Lung (tissue), 12 donors: ENCODE data around the gene PACS1. TPM values are rescaled to one million over a fixed set of nuclear protein-coding genes. Genes with fewer than 3 reads are reported as not detected.

ENCODE experiments used
- ATAC-seq: fragments of 200-7000 bp; cut with Tn5 transposase; one replicate; pipeline ENCODE4 v1.9.1; 2020; ENCODE audit warnings: moderate number of reproducible peaks; ENCODE audit not compliant: insufficient read depth, low FRiP score
- DNase-seq, 3 donors: peaks; one replicate each; pipeline ENCODE4 v3.0.0-alpha.2; 2013 to 2017
- H3K27ac ChIP-seq, 2 donors: one replicate each; pipeline ENCODE4 v1.5.1; 2013; ENCODE audit warnings: mild to moderate bottlenecking in 2 of 2, moderate library complexity in 2 of 2, control low read depth in 1 of 2, inconsistent platforms in 1 of 2, low read depth in 1 of 2, low read length in 1 of 2
- H3K27me3 ChIP-seq, 3 donors: one replicate each; pipeline ENCODE4 v1.5.1; 2013; ENCODE audit warnings: low read length in 2 of 3; ENCODE audit not compliant: control insufficient read depth in 3 of 3, insufficient read depth in 3 of 3
- H3K36me3 ChIP-seq, 4 donors: one replicate each; pipeline ENCODE4 v1.5.1; 2013; ENCODE audit warnings: low read length in 4 of 4, mild to moderate bottlenecking in 1 of 4, moderate library complexity in 1 of 4; ENCODE audit not compliant: control insufficient read depth in 4 of 4, insufficient read depth in 4 of 4
- H3K4me1 ChIP-seq, 5 donors: one replicate each; pipeline ENCODE4 v1.5.1; 2013; ENCODE audit warnings: low read length in 5 of 5, mild to moderate bottlenecking in 2 of 5, moderate library complexity in 1 of 5; ENCODE audit not compliant: control insufficient read depth in 5 of 5, insufficient read depth in 5 of 5
- H3K4me3 ChIP-seq: one replicate; pipeline ENCODE4 v1.5.1; 2013; ENCODE audit warnings: mild to moderate bottlenecking, control low read depth, moderate library complexity
- H3K9ac ChIP-seq, 2 donors: one replicate each; pipeline ENCODE4 v1.5.1; 2013; ENCODE audit warnings: low read length in 2 of 2, control low read depth in 1 of 2; ENCODE audit not compliant: insufficient read depth in 1 of 2
- H3K9me3 ChIP-seq, 4 donors: one replicate each; pipeline ENCODE4 v1.5.1; 2013; ENCODE audit warnings: low read length in 3 of 4, mild to moderate bottlenecking in 1 of 4, moderate library complexity in 1 of 4; ENCODE audit not compliant: control insufficient read depth in 4 of 4, insufficient read depth in 3 of 4
- CTCF ChIP-seq: IDR thresholded peaks from 2 replicates; pipeline ENCODE4 v1.5.1; 2012; ENCODE audit warnings: mild to moderate bottlenecking; ENCODE audit errors: control extremely low read depth, extremely low read depth
- WGBS, 2 donors: extraction: QIAGEN DNeasy Blood & Tissue Kit; methylation state at CpG; one replicate each; pipeline ENCODE4 v1.1.7; 2013; 5-methylcytosine and 5-hydroxymethylcytosine counted together
- polyA plus RNA-seq, 2 donors: library from polyadenylated mRNA; stranded (reverse); fragments of 200-250 nt; gene quantifications; one replicate each; pipeline ENCODE4 v1.2.1, GENCODE V29; 2013
- total RNA-seq, 2 donors: library from RNA; depleted of rRNA in 1 of 2; stranded (reverse); fragments of >200 nt in 1 of 2; gene quantifications; one replicate each; pipeline ENCODE4 v1.2.1, GENCODE V29; 2014 to 2021
- donor health status: control.
- donor health status: control.
- donor health status: Bipolar disorder and iron deficiency.
- donor health status: healthy.
- donor health status: DM: yes; HTN: yes; CAD: no.

Gene PACS1
- total and polyA plus RNA-seq, 4 donors, result 22.2 to 48.8 (median 34.7) TPM

- Histone ChIP-seq H3K9ac (no peak overlapping the region), H3K36me3 (no peaks in the 10 kb centered on the region), H3K4me1 (peaks cover 0 to 3% (median 0%) of the 10 kb centered on the region in 5 donors), H3K27ac (no peak overlapping the region), H3K4me3 (no peak overlapping the region), H3K27me3 (no peaks in the 10 kb centered on the region), H3K9me3 (no peaks in the 10 kb centered on the region)
- WGBS, 2 donors, result 58 to 74% methylated on average over 8 of the region's 8 CpGs
- DNase-seq, result no peak
- ATAC-seq, result no peak
- no peak for TF ChIP-seq CTCF
Observed at GRCh38 chr11:66159324-66159984, 89.4 kb downstream of the PACS1 start.

- no peaks in the 10 kb centered on the region for H3K36me3 ChIP-seq
- no peaks in the 10 kb centered on the region for H3K9me3 ChIP-seq
- peaks cover 0 to 7% (median 0%) of the 10 kb centered on the region in 5 donors for H3K4me1 ChIP-seq
- 96 to 98% methylated on average over 5 of the region's 5 CpGs for WGBS, 2 donors
- no peak overlapping the region for H3K27ac ChIP-seq
- H3K27me3 ChIP-seq, result no peaks in the 10 kb centered on the region
- no peak overlapping the region for H3K9ac ChIP-seq
- ATAC-seq (no peak), DNase-seq (no peak)
- H3K4me3 ChIP-seq, result no peak overlapping the region
- no peak for TF ChIP-seq CTCF
Observed at GRCh38 chr11:66160709-66161108, 90.6 kb downstream of the PACS1 start.

GRCh38 chr11:66168289-66168688 is 98.2 kb downstream of the PACS1 start:
- H3K4me3 ChIP-seq, result no peak overlapping the region
- H3K27ac ChIP-seq, result no peak overlapping the region
- ATAC-seq (no peak), DNase-seq (no peak)
- H3K9me3 ChIP-seq, result no peaks in the 10 kb centered on the region
- H3K4me1 ChIP-seq, result peaks cover 0 to 4% (median 0%) of the 10 kb centered on the region in 5 donors
- 97% methylated on average over 7 of the region's 7 CpGs for WGBS, 2 donors
- H3K36me3 ChIP-seq, result peaks cover 0 to 1% (median 0%) of the 10 kb centered on the region in 4 donors
- no peaks in the 10 kb centered on the region for H3K27me3 ChIP-seq
- TF ChIP-seq CTCF, result no peak
- H3K9ac ChIP-seq, result no peak overlapping the region

- Histone ChIP-seq H3K9me3 (no peaks in the 10 kb centered on the region), H3K9ac (no peak overlapping the region), H3K4me3 (no peak overlapping the region), H3K27me3 (no peaks in the 10 kb centered on the region), H3K4me1 (peaks cover 0 to under 1% (median 0%) of the 10 kb centered on the region in 5 donors), H3K27ac (no peak overlapping the region), H3K36me3 (peaks cover 0 to 3% (median 0%) of the 10 kb centered on the region in 4 donors)
- WGBS, 2 donors, result 83 to 96% methylated on average over 8 of the region's 8 CpGs
- TF ChIP-seq CTCF, result no peak
- ATAC-seq (no peak), DNase-seq (no peak)
Observed at GRCh38 chr11:66172146-66172545, 102.1 kb downstream of the PACS1 start.
